SK-N-SH (cell line): Measurements from ENCODE around the gene IL18BP. TPM values are rescaled to one million over a fixed set of nuclear protein-coding genes. Genes with fewer than 3 reads are reported as not detected.

ENCODE experiments used
- CTCF ChIA-PET: fragments of 300-600, 350-600 bp; formaldehyde crosslinking; extraction: SDS; loops from one replicate; lab custom pipeline; 2021; lab: Yijun Ruan, JAX
- POLR2A ChIA-PET: fragments of 350-600 bp; sonication (Branson Sonifier 250); formaldehyde crosslinking; extraction: SDS; loops from one replicate; lab custom pipeline; 2020; ENCODE audit warnings: antibody characterized with exemption, inconsistent platforms; lab: Yijun Ruan, JAX
- DNase-seq: peaks from one replicate; pipeline ENCODE4 v3.0.0; 2012
- H2AFZ ChIP-seq: fragments of 200-600 bp; sonication (generic); 2 replicates; pipeline ENCODE4 v1.8.1; 2016; ENCODE audit warnings: antibody characterized with exemption, mild to moderate bottlenecking, low read depth
- H3F3A ChIP-seq: fragments of 200-600 bp; sonication (generic); replicated peaks from 2 replicates; pipeline ENCODE3; 2016; ENCODE audit warnings: antibody characterized with exemption, mild to moderate bottlenecking; ENCODE audit not compliant: insufficient read depth
- H3K27ac ChIP-seq, 2 experiments: fragments of 200-500 bp in 1 of 2; fragments of 200-600 bp in 1 of 2; sonication (Bioruptor generic) in 1 of 2; sonication (generic), shearing (Covaris generic) in 1 of 2; 2 replicates each; pipeline versions ENCODE4 v1.5.1 to v1.6.1; 2014 to 2016; ENCODE audit warnings: low read depth in 2 of 2, inconsistent platforms in 1 of 2, low read length in 1 of 2, mild to moderate bottlenecking in 1 of 2, mixed read lengths in 1 of 2
- H3K27me3 ChIP-seq: fragments of 200-600 bp; sonication (generic), shearing (Covaris generic); 2 replicates; pipeline ENCODE4 v1.6.1; 2016; ENCODE audit warnings: mixed run types; ENCODE audit not compliant: insufficient read depth
- H3K36me3 ChIP-seq, 2 experiments: fragments of 200-500 bp in 1 of 2; fragments of 200-600 bp in 1 of 2; sonication (Bioruptor generic) in 1 of 2; sonication (generic) in 1 of 2; replicated peaks in 1 of 2; 2 replicates each; pipeline versions ENCODE3 to v1.5.1; 2014 to 2016; ENCODE audit warnings: low read length in 1 of 2, mild to moderate bottlenecking in 1 of 2; ENCODE audit not compliant: insufficient read depth in 2 of 2, control insufficient read depth in 1 of 2
- H3K4me1 ChIP-seq, 2 experiments: fragments of 200-500 bp in 1 of 2; fragments of 200-600 bp in 1 of 2; sonication (Bioruptor generic) in 1 of 2; sonication (generic), shearing (Covaris generic) in 1 of 2; 2 replicates each; pipeline versions ENCODE4 v1.5.1 to v1.6.1; 2014 to 2016; ENCODE audit warnings: low read depth in 1 of 2, low read length in 1 of 2, mixed run types in 1 of 2; ENCODE audit not compliant: insufficient read depth in 2 of 2, control insufficient read depth in 1 of 2
- H3K4me2 ChIP-seq: fragments of 200-600 bp; sonication (generic), shearing (Covaris generic); 2 replicates; pipeline ENCODE4 v1.6.1; 2017; ENCODE audit warnings: mixed run types
- H3K4me3 ChIP-seq, 2 experiments: fragments of 200-500 bp in 1 of 2; fragments of 200-600 bp in 1 of 2; sonication (Bioruptor generic) in 1 of 2; sonication (generic), shearing (Covaris generic) in 1 of 2; 2 replicates each; pipeline versions ENCODE4 v1.5.1 to v1.8.1; 2014 to 2016; ENCODE audit warnings: low read depth in 2 of 2, inconsistent platforms in 1 of 2, low read length in 1 of 2, mild to moderate bottlenecking in 1 of 2, mixed read lengths in 1 of 2, moderate library complexity in 1 of 2
- H3K79me2 ChIP-seq: fragments of 200-600 bp; sonication (generic); 2 replicates; pipeline ENCODE4 v1.8.1; 2017; ENCODE audit warnings: mild to moderate bottlenecking; ENCODE audit not compliant: insufficient read depth
- H3K9ac ChIP-seq: fragments of 200-600 bp; sonication (generic); 2 replicates; pipeline ENCODE4 v1.6.1; 2017; ENCODE audit warnings: mixed run types
- H3K9me2 ChIP-seq: fragments of 200-600 bp; sonication (generic); 2 replicates; pipeline ENCODE4 v1.6.1; 2017; ENCODE audit warnings: mixed run types
- H3K9me3 ChIP-seq: fragments of 200-600 bp; sonication (generic); 2 replicates; pipeline ENCODE4 v1.6.1; 2017; ENCODE audit warnings: mixed run types, mild to moderate bottlenecking, moderate library complexity
- H4K20me1 ChIP-seq: fragments of 200-600 bp; sonication (generic); 2 replicates; pipeline ENCODE4 v1.6.1; 2017; ENCODE audit warnings: mild to moderate bottlenecking, mixed run types; ENCODE audit not compliant: insufficient read depth
- CHD2 ChIP-seq: fragments of 150-350 bp; IDR thresholded peaks from 2 replicates; pipeline ENCODE4 v1.6.1; 2018; ENCODE audit warnings: low read length; ENCODE audit not compliant: partially characterized antibody
- EZH2phosphoT487 ChIP-seq: fragments of 200-600 bp; sonication (generic); IDR thresholded peaks from 2 replicates; pipeline ENCODE4 v1.6.1; 2017; ENCODE audit warnings: low read depth, mixed run types, mild to moderate bottlenecking, antibody characterized with exemption, moderate library complexity, borderline replicate concordance
- FOXJ3 ChIP-seq: sonication (generic); formaldehyde crosslinking; IDR thresholded peaks from 2 replicates; pipeline ENCODE4 v1.5.1; 2020; ENCODE audit warnings: mild to moderate bottlenecking, missing genetic modification reagents
- FOXM1 ChIP-seq: IDR thresholded peaks from 2 replicates; pipeline ENCODE4 v1.4.0; 2012; ENCODE audit warnings: low read depth, mild to moderate bottlenecking
- GATA2 ChIP-seq: sonication (generic); formaldehyde crosslinking; IDR thresholded peaks from 2 replicates; pipeline ENCODE4 v1.5.0; 2020; ENCODE audit warnings: mild to moderate bottlenecking, missing genetic modification reagents
- IRF3 ChIP-seq: fragments of 150-350 bp; IDR thresholded peaks from 2 replicates; pipeline ENCODE4 v1.6.1; 2016; ENCODE audit warnings: mild to moderate bottlenecking, low read depth, low read length
- JUND ChIP-seq: IDR thresholded peaks from 2 replicates; pipeline ENCODE4 v1.4.0; 2012
- MAX ChIP-seq: IDR thresholded peaks from 2 replicates; pipeline ENCODE4 v1.4.0; 2012; ENCODE audit warnings: low read depth
- MEF2A ChIP-seq: IDR thresholded peaks from 2 replicates; pipeline ENCODE4 v1.4.0; 2012; ENCODE audit warnings: low read depth, borderline replicate concordance
- MXI1 ChIP-seq: IDR thresholded peaks from 2 replicates; pipeline ENCODE4 v1.6.1; 2012; ENCODE audit warnings: mild to moderate bottlenecking, low read depth, low read length, improper control_type of control experiment
- NRF1 ChIP-seq: IDR thresholded peaks from 2 replicates; pipeline ENCODE4 v1.6.1; 2012; ENCODE audit warnings: low read depth, mild to moderate bottlenecking, low read length
- POLR2AphosphoS5 ChIP-seq: IDR thresholded peaks from 2 replicates; pipeline ENCODE4 v1.6.1; 2012; ENCODE audit warnings: low read depth, low read length
- RAD21 ChIP-seq: IDR thresholded peaks from 2 replicates; pipeline ENCODE4 v1.6.1; 2012; ENCODE audit warnings: mild to moderate bottlenecking, low read length
- RCOR1 ChIP-seq: fragments of 150-350 bp; IDR thresholded peaks from 2 replicates; pipeline ENCODE4 v1.6.1; 2017; ENCODE audit warnings: antibody characterized with exemption, low read length
- RXRA ChIP-seq: IDR thresholded peaks from 2 replicates; pipeline ENCODE4 v1.4.0; 2012; ENCODE audit warnings: low read depth, mild to moderate bottlenecking, borderline replicate concordance
- SIN3A ChIP-seq: IDR thresholded peaks from 2 replicates; pipeline ENCODE4 v1.6.1; 2012; ENCODE audit warnings: low read depth, mild to moderate bottlenecking, low read length, moderate library complexity, borderline replicate concordance
- TAF1 ChIP-seq: IDR thresholded peaks from 2 replicates; pipeline ENCODE4 v1.6.1; 2012; ENCODE audit warnings: low read depth, mild to moderate bottlenecking, low read length, moderate library complexity, borderline replicate concordance
- TCF12 ChIP-seq: IDR thresholded peaks from 2 replicates; pipeline ENCODE4 v1.4.0; 2012
- TEAD4 ChIP-seq: IDR thresholded peaks from 2 replicates; pipeline ENCODE4 v1.4.0; 2012; ENCODE audit warnings: mild to moderate bottlenecking, borderline replicate concordance; ENCODE audit not compliant: insufficient read depth
- USF2 ChIP-seq: fragments of 150-350 bp; IDR thresholded peaks from 2 replicates; pipeline ENCODE4 v1.6.1; 2017; ENCODE audit warnings: antibody characterized with exemption, low read length, low read depth, borderline replicate concordance
- ZBTB33 ChIP-seq: IDR thresholded peaks from 2 replicates; pipeline ENCODE4 v1.4.0; 2012; ENCODE audit warnings: low read depth, borderline replicate concordance
- WGBS: methylation state at CpG from one replicate; pipeline ENCODE4 v1.1.6; 2017; ENCODE audit warnings: low lambda C conversion rate; 5-methylcytosine and 5-hydroxymethylcytosine counted together
- polyA plus RNA-seq, 3 experiments: library from polyadenylated mRNA; depleted of rRNA; stranded (reverse); fragments of >200 nt; gene quantifications; 2 replicates each; pipeline ENCODE4 v1.2.3, GENCODE V29; 2012

Gene IL18BP
- polyA plus RNA-seq, 1 of the 3 experiments (the other 2 are of a cell fraction): 5.0 TPM

GRCh38 chr11:72039031-72039855, 40.5 kb downstream of the IL18BP start (continued):
- TF ChIP-seq FOXM1 (no peak), RXRA (no peak), SIN3A (no peak), RCOR1 (peak; percentile 39; the same call in 1 of the 2 replicates), MXI1 (peak; percentile 33), TEAD4 (no peak), POLR2AphosphoS5 (peak; percentile 33; the same call in 1 of the 2 replicates), RAD21 (0 out of 2 replicates have a peak, but pooled peaks have one; percentile 3), IRF3 (no peak)
- TF ChIP-seq, all 33 proteins: peak for 7

- 26% methylated on average over 6 of the region's 6 CpGs for WGBS
- H2AFZ ChIP-seq: no peak overlapping the region
- peaks cover 6 to 16% of the 10 kb centered on the region in 2 experiments for H3K36me3 ChIP-seq
- no peak for DNase-seq
- POLR2A ChIA-PET: interaction anchor here (1.0 to 4.0 kb wide), 16 partner anchors 9 to 371 kb away, joined by 3 to 21 read pairs (median 4); partner anchors contain the start of genes ANAPC15, LRRC51, NUMA1 and PHOX2A
- H3K4me1 ChIP-seq: peaks cover 18 to 45% of the 10 kb centered on the region in 2 experiments
- peak overlapping the region; percentile 91 for H3K4me2 ChIP-seq
- peak overlapping the region; percentile 64 to 67 for H3K4me3 ChIP-seq
- peak overlapping the region; percentile 97 to 99 for H3K27ac ChIP-seq
- CTCF ChIA-PET: interaction anchor here (0.7 to 5.2 kb wide), 9 partner anchors 10 to 1667 kb away, joined by 3 to 30 read pairs (median 4); partner anchors contain the start of gene CLPB
- H3K79me2 ChIP-seq: peaks cover 95% of the 10 kb centered on the region
- H3K9ac ChIP-seq: peak overlapping the region; percentile 84
- H3K9me3 ChIP-seq: no peaks in the 10 kb centered on the region
- H3F3A ChIP-seq: peaks cover 18% of the 10 kb centered on the region
- no peak for TF ChIP-seq MEF2A
- TF ChIP-seq JUND: no peak
- no peak for TF ChIP-seq CHD2
- TF ChIP-seq USF2: no peak
- no peak for TF ChIP-seq ZBTB33
- no peak for TF ChIP-seq NRF1
- TF ChIP-seq EZH2phosphoT487: no peak
- no peak for TF ChIP-seq MAX
- TF ChIP-seq TCF12: no peak
- TF ChIP-seq FOXJ3 (CRISPR knock-in tag): no peak
- no peak for TF ChIP-seq TAF1
- TF ChIP-seq RCOR1: no peak
- TF ChIP-seq GATA2: no peak
- TF ChIP-seq, all 33 proteins: peak for 0
- no peaks in the 10 kb centered on the region for H3K27me3 ChIP-seq
- no peaks in the 10 kb centered on the region for H3K9me2 ChIP-seq
- peaks cover 26% of the 10 kb centered on the region for H4K20me1 ChIP-seq
Measured at GRCh38 chr11:72039856-72040401, 41.2 kb downstream of the IL18BP start.
